Neuronal stem cell (in vitro differentiated cells): Measurements from ENCODE around the gene CACNA1H.
"Not testable (repeated sequence)": the region's sequence is repeated elsewhere in the genome, so short reads cannot be mapped to it uniquely, and the experiment has no call there.

ENCODE experiments used
- DNase-seq: peaks from one replicate; pipeline ENCODE4 v3.0.0-alpha.2; 2013; ENCODE audit warnings: low spot score
- H2AFZ ChIP-seq: one replicate; pipeline ENCODE4 v1.6.1; 2013; ENCODE audit warnings: mild to moderate bottlenecking, low read length, inconsistent platforms
- H2AK5ac ChIP-seq: 2 replicates; pipeline ENCODE4 v1.6.1; 2013; ENCODE audit warnings: low read depth, mild to moderate bottlenecking, inconsistent platforms, low read length, moderate library complexity, mixed read lengths
- H2BK120ac ChIP-seq: 2 replicates; pipeline ENCODE4 v1.6.1; 2013; ENCODE audit warnings: low read depth, mild to moderate bottlenecking, inconsistent platforms, low read length, moderate library complexity, mixed read lengths
- H2BK12ac ChIP-seq: one replicate; pipeline ENCODE4 v1.6.1; 2013; ENCODE audit warnings: low read length, inconsistent platforms
- H2BK15ac ChIP-seq: 2 replicates; pipeline ENCODE4 v1.6.1; 2013; ENCODE audit warnings: mild to moderate bottlenecking, low read length, inconsistent platforms, mixed read lengths
- H2BK5ac ChIP-seq: one replicate; pipeline ENCODE4 v1.6.1; 2013; ENCODE audit warnings: inconsistent platforms, mild to moderate bottlenecking, low read length, moderate library complexity
- H3K14ac ChIP-seq: one replicate; pipeline ENCODE4 v1.6.1; 2013; ENCODE audit warnings: low read length, inconsistent platforms
- H3K18ac ChIP-seq: 2 replicates; pipeline ENCODE4 v1.6.1; 2013; ENCODE audit warnings: low read length, inconsistent platforms
- H3K23ac ChIP-seq: 2 replicates; pipeline ENCODE4 v1.6.1; 2013; ENCODE audit warnings: low read depth, mild to moderate bottlenecking, mixed read lengths, low read length, inconsistent platforms; ENCODE audit not compliant: poor library complexity
- H3K27ac ChIP-seq: replicated peaks from 3 replicates; pipeline ENCODE4 v1.5.1; 2013; ENCODE audit warnings: low read length, inconsistent platforms
- H3K27me3 ChIP-seq, 3 experiments: 2 replicates each; pipeline ENCODE4 v1.6.1; 2013; ENCODE audit warnings: low read length in 3 of 3, mild to moderate bottlenecking in 2 of 3, inconsistent platforms in 1 of 3, low read depth in 1 of 3, mixed read lengths in 1 of 3, moderate library complexity in 1 of 3; ENCODE audit not compliant: control insufficient read depth in 3 of 3, insufficient read depth in 3 of 3
- H3K36me3 ChIP-seq, 2 donors: replicated peaks in 1 of 2; 2 replicates each; pipeline ENCODE4 v1.6.1; 2013; ENCODE audit warnings: low read length in 2 of 2; ENCODE audit not compliant: control insufficient read depth in 2 of 2, insufficient read depth in 2 of 2
- H3K4ac ChIP-seq: 2 replicates; pipeline ENCODE4 v1.6.1; 2013; ENCODE audit warnings: inconsistent platforms, mild to moderate bottlenecking, low read length, moderate library complexity
- H3K4me1 ChIP-seq, 2 donors: 1 replicate in 1 of 2; 2 replicates in 1 of 2; pipeline ENCODE4 v1.6.1; 2013; ENCODE audit warnings: low read length in 2 of 2, low read depth in 1 of 2; ENCODE audit not compliant: control insufficient read depth in 2 of 2, insufficient read depth in 1 of 2
- H3K4me2 ChIP-seq: one replicate; pipeline ENCODE4 v1.6.1; 2013; ENCODE audit warnings: mild to moderate bottlenecking, low read length, inconsistent platforms; ENCODE audit not compliant: insufficient read depth, poor library complexity, severe bottlenecking
- H3K4me3 ChIP-seq, 2 donors: 2 replicates each; pipeline ENCODE4 v1.5.1; 2013; ENCODE audit warnings: low read length in 2 of 2, mild to moderate bottlenecking in 2 of 2, inconsistent platforms in 1 of 2, moderate library complexity in 1 of 2
- H3K79me1 ChIP-seq: one replicate; pipeline ENCODE4 v1.6.1; 2013; ENCODE audit warnings: low read depth, mild to moderate bottlenecking, inconsistent platforms, low read length, moderate library complexity
- H3K9ac ChIP-seq: one replicate; pipeline ENCODE4 v1.6.1; 2013; ENCODE audit warnings: mild to moderate bottlenecking, low read depth, low read length, inconsistent platforms; ENCODE audit not compliant: poor library complexity
- H3K9me3 ChIP-seq, 2 donors: replicated peaks in 1 of 2; 2 replicates each; pipeline versions ENCODE3 to v1.6.1; 2013; ENCODE audit warnings: low read length in 2 of 2, mild to moderate bottlenecking in 2 of 2, inconsistent platforms in 1 of 2, low read depth in 1 of 2, mixed read lengths in 1 of 2, moderate library complexity in 1 of 2; ENCODE audit not compliant: control insufficient read depth in 2 of 2, insufficient read depth in 1 of 2
- H4K8ac ChIP-seq: one replicate; pipeline ENCODE4 v1.6.1; 2013; ENCODE audit warnings: low read depth, mild to moderate bottlenecking, inconsistent platforms, low read length, moderate library complexity
- H4K91ac ChIP-seq: one replicate; pipeline ENCODE4 v1.6.1; 2013; ENCODE audit warnings: low read length, low read depth, mild to moderate bottlenecking, inconsistent platforms; ENCODE audit not compliant: poor library complexity
- whole genome bisulfite sequencing, 2 donors: extraction: QIAGEN DNeasy Blood & Tissue Kit; methylation state at CpG; one replicate each; pipeline ENCODE4 v1.1.7; 2013; ENCODE audit warnings: missing lambda C conversion rate in 2 of 2, mixed read lengths in 1 of 2; ENCODE audit not compliant: insufficient read length in 2 of 2, insufficient replicate concordance in 1 of 2; ENCODE audit errors: extremely low coverage in 2 of 2; 5-methylcytosine and 5-hydroxymethylcytosine counted together

Gene CACNA1H

DNA sequence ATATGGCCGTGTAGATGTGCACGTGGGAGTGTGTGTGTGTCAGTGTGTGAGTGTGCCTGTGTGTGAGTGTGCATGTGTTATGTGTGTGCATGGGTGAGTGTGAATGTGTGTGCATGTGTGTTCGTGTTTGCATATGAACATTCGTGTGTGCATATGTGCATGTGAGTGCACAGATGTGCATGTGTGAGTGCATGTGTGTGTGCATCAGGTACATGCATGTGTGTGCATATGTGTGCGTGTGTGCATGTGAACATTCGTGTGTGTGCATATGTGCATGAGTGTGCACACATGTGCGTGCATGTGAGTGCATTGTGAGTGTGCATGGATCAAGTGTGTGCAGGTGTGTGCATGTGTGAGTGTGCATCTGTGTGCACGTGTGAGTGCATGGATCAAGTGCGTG, 85.1 kb downstream of the CACNA1H start:
- Histone ChIP-seq H4K91ac (no peak overlapping the region), H3K27me3 (peaks cover 0 to 3% (median 0%) of the 10 kb centered on the region in 3 experiments), H3K23ac (peak overlapping the region; percentile 1), H3K4me3 (peak overlapping the region in 1 of 2 donors; percentile 73), H2BK120ac (no peak overlapping the region), H2BK15ac (no peak overlapping the region), H3K14ac (no peak overlapping the region), H3K79me1 (no peaks in the 10 kb centered on the region), H3K4ac (no peak overlapping the region), H4K8ac (peak overlapping the region; percentile 70), H2AFZ (no peak overlapping the region), H2BK12ac (no peak overlapping the region), H3K27ac (no peak overlapping the region), H3K9ac (peak overlapping the region; percentile 50), H3K4me1 (peaks cover 0 to 2% of the 10 kb centered on the region in 2 donors), H3K9me3 (peaks cover 0 to 3% of the 10 kb centered on the region in 2 donors), H3K36me3 (peaks cover 0 to 2% of the 10 kb centered on the region in 2 donors), H2AK5ac (no peak overlapping the region), H3K4me2 (no peak overlapping the region), H3K18ac (no peak overlapping the region), H2BK5ac (no peak overlapping the region)
- WGBS, 2 donors, result no CpG with 5 or more reads among the region's 9 CpGs
- DNase-seq, result no peak

DNA sequence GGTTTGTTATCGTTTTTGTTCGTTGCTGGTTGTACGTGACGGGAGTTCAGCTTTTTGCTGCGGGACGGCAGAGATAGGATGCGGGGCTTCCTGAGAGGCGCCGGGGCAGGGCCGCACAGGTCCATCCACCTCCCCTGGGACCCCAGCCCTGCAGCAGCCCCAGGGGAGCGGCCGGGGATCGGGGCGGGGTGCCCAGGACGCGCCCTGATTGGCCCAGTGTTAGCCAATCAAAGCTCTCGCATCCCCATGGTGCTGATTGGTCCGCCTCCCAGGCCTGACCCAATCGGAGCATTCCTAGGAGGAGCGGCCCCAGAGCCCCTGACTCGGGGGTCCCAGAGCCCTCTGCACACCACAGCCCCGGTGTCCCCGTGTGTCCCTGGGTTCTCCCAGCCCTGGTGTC, 86.0 kb downstream of the CACNA1H start:
- not testable (repeated sequence) for DNase-seq, H3K4me3 ChIP-seq, H2BK5ac ChIP-seq, H3K27ac ChIP-seq, H2BK15ac ChIP-seq, H2AFZ ChIP-seq, H3K27me3 ChIP-seq, H3K18ac ChIP-seq, H2AK5ac ChIP-seq, H3K4me1 ChIP-seq, H2BK120ac ChIP-seq, H4K91ac ChIP-seq, H4K8ac ChIP-seq, H3K4me2 ChIP-seq, H3K14ac ChIP-seq, H2BK12ac ChIP-seq, H3K9me3 ChIP-seq, H3K36me3 ChIP-seq, H3K79me1 ChIP-seq, H3K9ac ChIP-seq, H3K4ac ChIP-seq, H3K23ac ChIP-seq
- WGBS, 2 donors, result no CpG with 5 or more reads among the region's 23 CpGs

DNA sequence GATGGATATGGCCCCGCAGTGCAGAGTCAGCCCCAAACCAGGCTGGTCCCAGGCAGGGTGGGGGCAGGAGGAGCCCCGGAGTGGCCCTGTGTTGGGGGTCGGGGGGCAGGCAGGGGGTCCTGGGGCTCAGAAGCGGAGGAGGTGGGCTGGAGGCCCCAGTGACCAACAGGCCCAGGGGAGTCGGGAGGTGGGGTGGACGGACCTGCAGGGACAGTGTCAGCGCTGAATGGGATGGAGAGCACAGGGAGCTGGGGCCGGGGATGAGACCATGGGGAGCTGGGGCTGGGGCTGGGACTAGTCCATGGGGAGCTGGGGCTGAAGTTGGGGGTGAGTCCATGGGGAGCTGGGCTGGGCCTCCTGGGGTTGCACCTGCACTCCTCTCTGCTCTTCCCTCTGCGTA, 86.7 kb downstream of the CACNA1H start:
- H3K23ac ChIP-seq, H2BK5ac ChIP-seq, H2BK120ac ChIP-seq, H2BK12ac ChIP-seq, H4K8ac ChIP-seq, H3K27ac ChIP-seq, H3K14ac ChIP-seq, H3K36me3 ChIP-seq, H3K18ac ChIP-seq, H3K4ac ChIP-seq, H3K9me3 ChIP-seq, H2AFZ ChIP-seq, H3K79me1 ChIP-seq, H3K4me1 ChIP-seq, DNase-seq, H4K91ac ChIP-seq, H3K4me3 ChIP-seq, H2BK15ac ChIP-seq, H3K9ac ChIP-seq, H3K4me2 ChIP-seq, H2AK5ac ChIP-seq, H3K27me3 ChIP-seq: not testable (repeated sequence)
- no CpG with 5 or more reads among the region's 9 CpGs for WGBS, 2 donors

GRCh38 chr16:1240436-1240835, 87.5 kb downstream of the CACNA1H start, which contains the start of gene TPSAB1:
Gene TPSAB1 (plus strand): TSS chr16:1240705. CDS start chr16:1240939, 234 bp downstream.
- not testable (repeated sequence) for H3K4me1 ChIP-seq

More at GRCh38 chr16:1240436-1240835, 87.5 kb downstream of the CACNA1H start, which contains the start of gene TPSAB1:
- WGBS, 2 donors, result no CpG with 5 or more reads among the region's 12 CpGs
- not testable (repeated sequence) for H3K27me3 ChIP-seq, H4K8ac ChIP-seq, H3K23ac ChIP-seq, H3K4ac ChIP-seq, H3K79me1 ChIP-seq, H2BK12ac ChIP-seq, H3K9ac ChIP-seq, H3K27ac ChIP-seq, H3K14ac ChIP-seq, H2BK120ac ChIP-seq, H3K4me3 ChIP-seq, H2BK15ac ChIP-seq, H3K4me2 ChIP-seq, H3K36me3 ChIP-seq, H2AFZ ChIP-seq, H3K18ac ChIP-seq, H3K9me3 ChIP-seq, H2AK5ac ChIP-seq, DNase-seq, H2BK5ac ChIP-seq, H4K91ac ChIP-seq
